ENCODE results near the gene ZGPAT. TPM values are rescaled to one million over a fixed set of nuclear protein-coding genes. Genes with fewer than 3 reads are reported as not detected.
A peak's percentile ranks its signal among the peaks of the same experiment; 100 is the strongest.

Gene ZGPAT
- total and polyA plus RNA-seq, 9 of the 15 experiments (the other 6 are each of a cell fraction or from before 2014, with no cell fraction given) = 0.14 to 26.6 (median 7.4) TPM

DNA sequence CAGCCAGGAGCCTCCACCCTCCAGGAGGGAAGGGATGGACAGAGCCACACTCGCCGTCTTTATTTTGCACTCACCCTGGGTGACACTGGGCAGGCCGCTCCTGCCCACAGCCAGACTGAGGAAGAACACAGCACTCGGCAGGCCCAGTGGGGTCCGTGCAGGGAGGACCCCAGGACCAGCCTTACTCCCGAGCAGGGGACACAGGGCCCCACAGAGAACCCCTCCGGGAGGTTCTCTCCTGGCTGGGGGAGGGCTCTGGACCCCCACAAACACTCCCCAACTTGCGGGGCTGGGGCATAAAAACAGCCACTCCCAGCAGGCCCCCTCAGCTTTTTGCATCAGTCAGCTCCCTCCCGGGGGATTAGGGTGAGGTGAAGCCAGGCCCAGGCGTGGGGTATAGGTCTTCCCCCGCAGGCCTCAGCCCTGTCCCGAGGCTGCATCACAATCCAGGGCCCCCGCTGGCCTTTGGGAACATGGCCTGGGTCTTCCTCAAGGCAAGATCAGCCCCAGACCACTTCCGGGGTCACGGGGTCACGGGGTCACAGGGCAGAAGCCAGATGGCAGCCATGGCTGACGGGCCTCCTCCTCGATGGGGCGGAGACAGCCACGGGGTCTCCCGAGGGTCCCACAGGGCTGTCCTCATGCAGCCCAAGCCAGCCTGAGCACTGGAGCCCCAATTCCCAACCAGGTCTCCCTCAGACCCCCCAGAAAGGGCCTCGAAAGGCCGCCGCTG is 8.2 kb upstream of the ZGPAT start (continued):
- TF ChIP-seq ZFP36 (IDR thresholded peaks at IDR 0.05; ENCODE audit: low read depth, low read length, partially characterized antibody) (no peak), ARHGAP35 (IDR thresholded peaks at IDR 0.05; ENCODE audit: partially characterized antibody) (no peak), POLR2AphosphoS2 (IDR thresholded peaks at IDR 0.05; ENCODE audit: low read length) (peak; percentile 54; the same call in 1 of the 2 replicates), ZFX (CRISPR knock-in tag; IDR thresholded peaks at IDR 0.05) (0 out of 2 replicates have a peak, but pooled peaks have one; percentile 8), NR2C1 (IDR thresholded peaks at IDR 0.05) (peak; percentile 97), NR2C1 (tag; IDR thresholded peaks at IDR 0.05) (peak; percentile 98), YY1 (IDR thresholded peaks at IDR 0.05; ENCODE audit: borderline replicate concordance in 1 of 3, control insufficient read depth in 1 of 3, extremely low read depth in 1 of 3, insufficient read depth in 3 of 3, insufficient read length in 1 of 3, insufficient replicate concordance in 2 of 3, low read depth in 1 of 3, low read length in 2 of 3) (peak in 2 of 3 experiments; percentile 24 to 71), ZNF318 (IDR thresholded peaks at IDR 0.05; ENCODE audit: borderline replicate concordance in 1 of 2, low read depth in 1 of 2) (no peak), TFAP4 (CRISPR knock-in tag; IDR thresholded peaks at IDR 0.05; ENCODE audit: borderline replicate concordance) (no peak), HDAC3 (IDR thresholded peaks at IDR 0.05; ENCODE audit: borderline replicate concordance, partially characterized antibody) (no peak), ZNF655 (CRISPR knock-in tag; IDR thresholded peaks at IDR 0.05) (no peak), ILK (tag; IDR thresholded peaks at IDR 0.05; ENCODE audit: borderline replicate concordance, low read depth) (no peak)
- TF ChIP-seq, protein P1, sequence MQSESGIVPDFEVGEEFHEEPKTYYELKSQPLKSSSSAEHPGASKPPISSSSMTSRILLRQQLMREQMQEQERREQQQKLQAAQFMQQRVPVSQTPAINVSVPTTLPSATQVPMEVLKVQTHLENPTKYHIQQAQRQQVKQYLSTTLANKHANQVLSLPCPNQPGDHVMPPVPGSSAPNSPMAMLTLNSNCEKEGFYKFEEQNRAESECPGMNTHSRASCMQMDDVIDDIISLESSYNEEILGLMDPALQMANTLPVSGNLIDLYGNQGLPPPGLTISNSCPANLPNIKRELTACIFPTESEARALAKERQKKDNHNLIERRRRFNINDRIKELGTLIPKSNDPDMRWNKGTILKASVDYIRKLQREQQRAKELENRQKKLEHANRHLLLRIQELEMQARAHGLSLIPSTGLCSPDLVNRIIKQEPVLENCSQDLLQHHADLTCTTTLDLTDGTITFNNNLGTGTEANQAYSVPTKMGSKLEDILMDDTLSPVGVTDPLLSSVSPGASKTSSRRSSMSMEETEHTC (IDR thresholded peaks at IDR 0.05) = no peak
